ENCODE results near the gene ARHGAP19. TPM values are rescaled to one million over a fixed set of nuclear protein-coding genes. Genes with fewer than 3 reads are reported as not detected.

Gene ARHGAP19
- total and polyA plus RNA-seq, 9 of the 15 experiments (the other 6 are each of a cell fraction or from before 2014, with no cell fraction given) = 14.8 to 49.5 (median 26.8) TPM

DNA sequence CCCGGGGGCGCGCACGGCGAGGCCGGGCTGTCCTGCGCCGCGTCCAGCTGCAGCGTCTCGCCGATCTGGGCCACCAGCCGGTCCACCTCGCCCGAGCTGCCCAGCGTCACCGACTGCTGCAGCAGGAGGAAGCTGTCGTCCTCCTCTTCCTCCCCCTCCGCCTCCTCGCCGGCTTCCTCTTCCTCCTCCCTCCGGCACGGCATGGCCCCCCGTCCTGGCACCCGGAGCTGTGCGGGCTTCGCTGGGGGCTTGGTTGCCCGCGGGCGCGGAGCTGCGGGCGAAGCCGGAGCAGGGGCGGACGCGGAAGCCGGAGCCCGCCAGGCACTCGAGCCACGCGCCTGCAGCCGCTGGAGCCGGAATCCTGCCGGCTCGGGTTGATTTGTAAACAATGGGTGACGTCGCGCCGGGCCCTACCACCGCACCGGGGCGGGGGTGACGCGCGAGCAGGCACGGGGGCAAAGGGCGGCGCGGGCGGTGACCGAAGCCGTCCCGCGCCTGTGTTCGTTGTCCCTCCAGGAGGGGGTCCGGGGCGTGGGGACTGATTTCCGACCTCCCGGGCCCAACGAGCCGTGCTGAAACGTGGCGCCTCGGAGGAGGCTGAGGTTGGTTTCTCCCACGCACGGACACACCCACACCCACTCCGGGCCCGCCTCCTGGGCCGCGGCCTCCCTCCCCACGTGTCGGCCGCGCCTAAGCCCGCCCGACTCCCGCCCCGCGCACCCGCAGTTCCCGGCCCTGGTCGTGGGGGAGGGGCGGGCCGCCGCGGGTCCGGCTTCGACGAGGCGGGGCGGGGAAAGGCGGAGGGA, 42.1 kb upstream of the ARHGAP19 start, which contains the start of gene FRAT2 (continued):
- TF ChIP-seq, protein P1, sequence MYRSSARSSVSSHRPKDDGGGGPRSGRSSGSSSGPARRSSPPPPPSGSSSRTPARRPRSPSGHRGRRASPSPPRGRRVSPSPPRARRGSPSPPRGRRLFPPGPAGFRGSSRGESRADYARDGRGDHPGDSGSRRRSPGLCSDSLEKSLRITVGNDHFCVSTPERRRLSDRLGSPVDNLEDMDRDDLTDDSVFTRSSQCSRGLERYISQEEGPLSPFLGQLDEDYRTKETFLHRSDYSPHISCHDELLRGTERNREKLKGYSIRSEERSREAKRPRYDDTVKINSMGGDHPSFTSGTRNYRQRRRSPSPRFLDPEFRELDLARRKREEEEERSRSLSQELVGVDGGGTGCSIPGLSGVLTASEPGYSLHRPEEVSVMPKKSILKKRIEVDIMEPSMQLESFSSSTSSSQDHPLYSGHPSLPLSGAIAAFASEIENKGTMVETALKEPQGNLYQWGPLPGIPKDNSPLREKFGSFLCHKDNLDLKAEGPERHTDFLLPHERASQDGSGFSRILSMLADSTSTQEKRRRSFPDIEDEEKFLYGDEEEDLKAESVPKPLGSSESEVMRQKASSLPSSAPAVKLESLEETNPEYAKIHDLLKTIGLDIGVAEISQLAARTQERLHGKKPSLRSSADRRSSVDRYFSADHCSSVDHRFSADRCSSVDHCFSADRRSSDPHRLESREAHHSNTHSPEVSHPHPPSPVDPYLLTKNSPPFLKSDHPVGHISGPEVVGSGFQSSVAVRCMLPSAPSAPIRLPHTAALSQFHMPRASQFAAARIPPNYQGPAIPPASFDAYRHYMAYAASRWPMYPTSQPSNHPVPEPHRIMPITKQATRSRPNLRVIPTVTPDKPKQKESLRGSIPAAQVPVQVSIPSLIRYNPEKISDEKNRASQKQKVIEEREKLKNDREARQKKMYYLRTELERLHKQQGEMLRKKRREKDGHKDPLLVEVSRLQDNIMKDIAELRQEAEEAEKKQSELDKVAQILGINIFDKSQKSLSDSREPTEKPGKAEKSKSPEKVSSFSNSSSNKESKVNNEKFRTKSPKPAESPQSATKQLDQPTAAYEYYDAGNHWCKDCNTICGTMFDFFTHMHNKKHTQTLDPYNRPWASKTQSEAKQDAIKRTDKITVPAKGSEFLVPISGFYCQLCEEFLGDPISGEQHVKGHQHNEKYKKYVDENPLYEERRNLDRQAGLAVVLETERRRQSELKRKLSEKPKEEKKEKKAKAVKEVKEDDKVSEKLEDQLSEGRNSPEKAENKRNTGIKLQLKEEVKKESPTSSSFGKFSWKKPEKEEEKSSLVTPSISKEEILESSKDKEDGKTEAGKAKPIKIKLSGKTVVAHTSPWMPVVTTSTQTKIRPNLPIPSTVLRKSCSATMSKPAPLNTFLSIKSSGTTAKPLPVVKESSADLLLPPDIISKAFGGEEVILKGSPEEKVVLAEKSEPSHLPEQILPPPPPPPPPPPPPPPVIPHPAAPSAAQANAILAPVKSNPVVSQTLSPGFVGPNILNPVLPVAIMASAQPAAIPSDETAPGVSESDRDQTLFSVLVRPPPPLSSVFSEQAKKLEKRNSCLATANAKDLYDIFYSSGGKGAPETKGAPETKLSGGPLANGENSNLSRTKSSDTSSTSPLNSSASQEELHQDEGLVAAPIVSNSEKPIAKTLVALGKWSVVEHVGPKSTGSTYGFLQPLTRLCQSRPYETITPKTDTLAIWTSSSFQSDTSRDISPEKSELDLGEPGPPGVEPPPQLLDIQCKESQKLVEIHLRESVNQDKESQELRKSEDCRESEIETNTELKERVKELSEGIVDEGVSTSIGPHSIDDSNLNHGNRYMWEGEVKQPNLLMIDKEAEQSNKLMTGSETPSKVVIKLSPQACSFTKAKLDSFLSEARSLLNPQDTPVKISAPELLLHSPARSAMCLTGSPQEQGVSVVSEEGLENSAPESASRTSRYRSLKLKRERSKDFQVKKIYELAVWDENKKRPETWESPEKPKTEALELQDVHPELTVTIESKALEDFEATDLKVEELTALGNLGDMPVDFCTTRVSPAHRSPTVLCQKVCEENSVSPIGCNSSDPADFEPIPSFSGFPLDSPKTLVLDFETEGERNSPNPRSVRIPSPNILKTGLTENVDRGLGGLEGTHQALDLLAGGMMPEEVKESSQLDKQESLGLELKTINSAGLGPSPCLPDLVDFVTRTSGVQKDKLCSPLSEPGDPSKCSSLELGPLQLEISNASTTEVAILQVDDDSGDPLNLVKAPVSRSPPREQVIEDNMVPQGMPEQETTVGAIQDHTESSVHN (IDR thresholded peaks at IDR 0.05; ENCODE audit: borderline replicate concordance in 1 of 2, low read depth in 1 of 2) = no peak
- TF ChIP-seq ZSCAN29 (IDR thresholded peaks at IDR 0.05) = no peak
- TF ChIP-seq PTRF (tag; IDR thresholded peaks at IDR 0.05) = no peak
- no peak for TF ChIP-seq TRIM24 (IDR thresholded peaks at IDR 0.05)
- TF ChIP-seq RBBP5 (IDR thresholded peaks at IDR 0.05; ENCODE audit: borderline replicate concordance, insufficient read depth, low read length, poor library complexity, severe bottlenecking) = peak; percentile 13
- TF ChIP-seq HNRNPK (IDR thresholded peaks at IDR 0.05; ENCODE audit: low read depth, low read length, poor library complexity, severe bottlenecking) = peak; percentile 17
- TF ChIP-seq POU5F1 (IDR thresholded peaks at IDR 0.05; ENCODE audit: borderline replicate concordance, low read depth, low read length, partially characterized antibody) = no peak
- peak; percentile 58 for TF ChIP-seq HMGN3 (IDR thresholded peaks at IDR 0.05; ENCODE audit: borderline replicate concordance, extremely low read depth, insufficient read length, low read depth, low read length)
- TF ChIP-seq ZNF316 (IDR thresholded peaks at IDR 0.05) = no peak
- peak; percentile 49 for TF ChIP-seq SMAD4 (CRISPR knock-in tag; conservative IDR thresholded peaks at IDR 0.05)
- TF ChIP-seq ZNF140 (CRISPR knock-in tag; IDR thresholded peaks at IDR 0.05) = no peak
- no peak for TF ChIP-seq ZNF507 (tag; conservative IDR thresholded peaks at IDR 0.05)
- TF ChIP-seq, protein P2, sequence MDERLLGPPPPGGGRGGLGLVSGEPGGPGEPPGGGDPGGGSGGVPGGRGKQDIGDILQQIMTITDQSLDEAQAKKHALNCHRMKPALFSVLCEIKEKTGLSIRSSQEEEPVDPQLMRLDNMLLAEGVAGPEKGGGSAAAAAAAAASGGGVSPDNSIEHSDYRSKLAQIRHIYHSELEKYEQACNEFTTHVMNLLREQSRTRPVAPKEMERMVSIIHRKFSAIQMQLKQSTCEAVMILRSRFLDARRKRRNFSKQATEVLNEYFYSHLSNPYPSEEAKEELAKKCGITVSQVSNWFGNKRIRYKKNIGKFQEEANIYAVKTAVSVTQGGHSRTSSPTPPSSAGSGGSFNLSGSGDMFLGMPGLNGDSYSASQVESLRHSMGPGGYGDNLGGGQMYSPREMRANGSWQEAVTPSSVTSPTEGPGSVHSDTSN (CRISPR knock-in tag; IDR thresholded peaks at IDR 0.05; ENCODE audit: low read depth) = no peak
- TF ChIP-seq, protein P2 (tag; conservative IDR thresholded peaks at IDR 0.05; ENCODE audit: low read depth) = no peak

All from K562 (cell line).